ENCODE measurements around the gene RCOR2.

GRCh38 chr11:63897459-63898146 lies 19.4 kb downstream of the RCOR2 start:
- TF ChIP-seq CTCF (IDR thresholded peaks at IDR 0.05) (no peak), POLR2A (IDR thresholded peaks at IDR 0.05) (no peak)

All from prostate gland (tissue), 2 donors.